ENCODE data around the gene SDK1.

The SDK1 gene

GRCh38 chr7:3964980-3965606, 664.0 kb downstream of the SDK1 start:
- POLR2A ChIA-PET (ENCODE audit: low non-redundant PET) = no interaction called here
- CTCF ChIA-PET = interaction anchor here (0.6 kb wide), 1 partner anchor 41 kb away, joined by 4 read pairs; no protein-coding TSS in a partner anchor
- no peak for TF ChIP-seq CTCF (conservative IDR thresholded peaks at IDR 0.05; ENCODE audit: low read depth)
- H3K27ac ChIP-seq = no peak overlapping the region
- no peak for DNase-seq (ENCODE audit: low spot score)

- CTCF ChIA-PET = no interaction called here
- TF ChIP-seq CTCF (conservative IDR thresholded peaks at IDR 0.05; ENCODE audit: low read depth) = no peak
- DNase-seq (ENCODE audit: low spot score) = no peak
- POLR2A ChIA-PET (ENCODE audit: low non-redundant PET) = no interaction called here
- H3K27ac ChIP-seq = no peak overlapping the region
These were observed 664.8 kb downstream of the SDK1 start for GRCh38 chr7:3965794-3966395.

- no peak overlapping the region for H3K27ac ChIP-seq
- POLR2A ChIA-PET (ENCODE audit: low non-redundant PET) = no interaction called here
- no peak for TF ChIP-seq CTCF (conservative IDR thresholded peaks at IDR 0.05; ENCODE audit: low read depth)
- DNase-seq (ENCODE audit: low spot score) = no peak
- CTCF ChIA-PET = no interaction called here
These were observed 667.2 kb downstream of the SDK1 start for GRCh38 chr7:3968234-3968633.

GRCh38 chr7:3969286-3969685, 668.2 kb downstream of the SDK1 start:
- DNase-seq (ENCODE audit: low spot score) = no peak
- ChIA-PET CTCF (no interaction called here), POLR2A (ENCODE audit: low non-redundant PET) (no interaction called here)
- no peak overlapping the region for H3K27ac ChIP-seq
- TF ChIP-seq CTCF (conservative IDR thresholded peaks at IDR 0.05; ENCODE audit: low read depth) = no peak

GRCh38 chr7:3971323-3971722, 670.3 kb downstream of the SDK1 start:
- POLR2A ChIA-PET (ENCODE audit: low non-redundant PET) = no interaction called here
- H3K27ac ChIP-seq = no peak overlapping the region
- CTCF ChIA-PET = interaction anchor here (1.0 kb wide), 1 partner anchor 16 kb away, joined by 4 read pairs; no protein-coding TSS in a partner anchor
- TF ChIP-seq CTCF (conservative IDR thresholded peaks at IDR 0.05; ENCODE audit: low read depth) = no peak
- DNase-seq (ENCODE audit: low spot score) = no peak

- ChIA-PET CTCF (no interaction called here), POLR2A (ENCODE audit: low non-redundant PET) (no interaction called here)
These were observed 672.2 kb downstream of the SDK1 start for GRCh38 chr7:3973264-3973663.

More at GRCh38 chr7:3973264-3973663, 672.2 kb downstream of the SDK1 start:
- no peak overlapping the region for H3K27ac ChIP-seq
- TF ChIP-seq CTCF (conservative IDR thresholded peaks at IDR 0.05; ENCODE audit: low read depth) = no peak
- no peak for DNase-seq (ENCODE audit: low spot score)
